GM18526 (cell line): ENCODE measurements around the gene PTPN1.

Experiments used
- POLR2A ChIP-seq: IDR thresholded peaks from 3 replicates; pipeline ENCODE4 v1.6.1; 2011; ENCODE audit not compliant: insufficient read length; ENCODE audit errors: extremely low read depth

PTPN1 gene

DNA sequence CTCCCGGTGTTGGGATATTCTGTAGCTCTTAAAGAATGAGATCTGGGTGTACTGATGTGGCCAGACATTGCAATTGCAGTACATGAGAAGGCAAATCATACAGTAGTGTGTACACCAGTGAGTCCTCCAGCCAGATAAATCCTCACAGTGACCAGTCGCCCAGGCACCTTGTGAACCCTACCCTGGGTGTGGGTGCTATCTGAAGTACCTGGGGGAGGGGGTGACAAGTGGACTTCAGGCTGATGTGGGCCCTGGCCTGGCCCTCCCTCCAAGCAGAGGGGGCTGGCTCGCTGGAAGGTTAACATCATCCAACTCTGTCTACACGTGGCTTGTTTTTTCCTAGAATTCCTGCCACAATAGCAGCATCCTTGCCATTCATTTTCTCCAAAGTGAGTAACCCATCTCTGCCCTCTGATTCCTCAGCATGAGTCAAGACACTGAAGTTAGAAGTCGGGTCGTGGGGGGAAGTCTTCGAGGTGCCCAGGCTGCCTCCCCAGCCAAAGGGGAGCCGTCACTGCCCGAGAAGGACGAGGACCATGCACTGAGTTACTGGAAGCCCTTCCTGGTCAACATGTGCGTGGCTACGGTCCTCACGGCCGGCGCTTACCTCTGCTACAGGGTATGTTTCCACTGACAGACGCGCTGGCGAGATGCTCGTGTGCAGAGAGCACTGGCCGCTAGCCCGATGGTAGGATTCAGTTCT, 70.8 kb downstream of the PTPN1 start:
- TF ChIP-seq POLR2A: no peak

DNA sequence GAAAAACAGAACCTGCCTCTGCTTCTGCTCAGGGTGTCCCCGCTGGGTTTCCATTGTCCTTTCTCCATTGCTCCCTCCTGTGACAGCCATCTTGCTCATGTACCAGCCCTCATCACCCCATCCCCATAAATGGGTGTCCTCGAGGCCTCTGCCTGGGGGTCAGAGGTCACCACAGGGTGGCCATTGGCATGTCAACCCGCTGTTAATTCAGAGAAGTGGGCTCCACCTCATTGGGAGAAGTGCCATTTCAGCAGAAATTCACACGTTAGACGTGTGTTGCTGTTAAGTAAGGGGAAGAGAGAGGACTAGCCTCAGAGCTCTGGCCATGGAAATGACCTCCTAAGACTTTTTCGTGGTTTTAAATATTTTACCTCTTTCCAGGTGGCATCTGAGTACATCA, 71.9 kb downstream of the PTPN1 start:
- no peak for TF ChIP-seq POLR2A

DNA sequence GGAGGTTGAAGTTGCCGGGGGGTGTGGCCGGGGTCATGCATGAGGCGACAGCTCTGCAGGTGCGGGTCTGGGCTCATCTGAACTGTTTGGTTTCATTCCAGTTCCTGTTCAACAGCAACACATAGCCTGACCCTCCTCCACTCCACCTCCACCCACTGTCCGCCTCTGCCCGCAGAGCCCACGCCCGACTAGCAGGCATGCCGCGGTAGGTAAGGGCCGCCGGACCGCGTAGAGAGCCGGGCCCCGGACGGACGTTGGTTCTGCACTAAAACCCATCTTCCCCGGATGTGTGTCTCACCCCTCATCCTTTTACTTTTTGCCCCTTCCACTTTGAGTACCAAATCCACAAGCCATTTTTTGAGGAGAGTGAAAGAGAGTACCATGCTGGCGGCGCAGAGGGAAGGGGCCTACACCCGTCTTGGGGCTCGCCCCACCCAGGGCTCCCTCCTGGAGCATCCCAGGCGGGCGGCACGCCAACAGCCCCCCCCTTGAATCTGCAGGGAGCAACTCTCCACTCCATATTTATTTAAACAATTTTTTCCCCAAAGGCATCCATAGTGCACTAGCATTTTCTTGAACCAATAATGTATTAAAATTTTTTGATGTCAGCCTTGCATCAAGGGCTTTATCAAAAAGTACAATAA, 72.5 kb downstream of the PTPN1 start:
- TF ChIP-seq POLR2A: no peak

DNA sequence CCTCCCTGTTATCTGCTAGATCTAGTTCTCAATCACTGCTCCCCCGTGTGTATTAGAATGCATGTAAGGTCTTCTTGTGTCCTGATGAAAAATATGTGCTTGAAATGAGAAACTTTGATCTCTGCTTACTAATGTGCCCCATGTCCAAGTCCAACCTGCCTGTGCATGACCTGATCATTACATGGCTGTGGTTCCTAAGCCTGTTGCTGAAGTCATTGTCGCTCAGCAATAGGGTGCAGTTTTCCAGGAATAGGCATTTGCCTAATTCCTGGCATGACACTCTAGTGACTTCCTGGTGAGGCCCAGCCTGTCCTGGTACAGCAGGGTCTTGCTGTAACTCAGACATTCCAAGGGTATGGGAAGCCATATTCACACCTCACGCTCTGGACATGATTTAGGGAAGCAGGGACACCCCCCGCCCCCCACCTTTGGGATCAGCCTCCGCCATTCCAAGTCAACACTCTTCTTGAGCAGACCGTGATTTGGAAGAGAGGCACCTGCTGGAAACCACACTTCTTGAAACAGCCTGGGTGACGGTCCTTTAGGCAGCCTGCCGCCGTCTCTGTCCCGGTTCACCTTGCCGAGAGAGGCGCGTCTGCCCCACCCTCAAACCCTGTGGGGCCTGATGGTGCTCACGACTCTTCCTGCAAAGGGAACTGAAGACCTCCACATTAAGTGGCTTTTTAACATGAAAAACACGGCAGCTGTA, 73.4 kb downstream of the PTPN1 start:
- TF ChIP-seq POLR2A: no peak

DNA sequence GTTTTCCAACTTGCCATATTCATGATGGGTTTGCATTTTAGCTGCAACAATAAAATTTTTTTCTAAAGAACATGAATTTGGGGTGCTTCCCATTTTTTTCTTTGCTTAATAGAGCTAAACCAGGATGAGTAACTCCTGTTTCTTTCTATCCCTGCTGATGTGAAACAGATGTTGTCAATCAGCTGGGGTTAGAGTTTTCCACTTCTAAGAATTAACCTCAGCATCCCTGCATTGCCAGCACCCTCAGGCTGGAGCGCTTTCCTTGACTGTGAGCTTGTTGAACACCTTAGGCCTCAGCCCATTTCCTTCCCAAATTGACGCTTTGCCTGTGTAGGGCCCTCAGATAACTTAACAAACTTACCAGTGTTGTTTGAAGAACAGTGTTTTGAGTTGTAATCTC, 74.5 kb downstream of the PTPN1 start:
- no peak for TF ChIP-seq POLR2A

DNA sequence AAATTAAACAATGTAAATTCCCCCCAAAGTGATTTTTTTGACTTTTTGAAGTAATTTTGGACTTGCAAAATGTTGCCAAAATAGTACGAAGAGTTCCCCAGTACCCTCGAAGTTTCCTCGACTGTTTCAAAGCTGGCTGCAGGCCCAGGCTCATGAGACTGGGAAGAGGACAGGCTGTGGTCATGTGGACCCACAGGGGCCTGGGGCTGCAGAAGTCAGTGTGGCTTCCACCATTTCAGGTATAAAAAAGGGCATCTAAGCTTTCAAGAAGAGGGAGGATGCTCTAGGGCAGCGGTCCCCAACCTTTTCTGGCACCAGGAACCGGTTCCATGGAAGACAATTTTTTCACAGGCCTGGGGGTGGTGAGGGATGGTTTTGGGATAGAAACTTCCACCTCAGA, 75.0 kb downstream of the PTPN1 start:
- TF ChIP-seq POLR2A: no peak

DNA sequence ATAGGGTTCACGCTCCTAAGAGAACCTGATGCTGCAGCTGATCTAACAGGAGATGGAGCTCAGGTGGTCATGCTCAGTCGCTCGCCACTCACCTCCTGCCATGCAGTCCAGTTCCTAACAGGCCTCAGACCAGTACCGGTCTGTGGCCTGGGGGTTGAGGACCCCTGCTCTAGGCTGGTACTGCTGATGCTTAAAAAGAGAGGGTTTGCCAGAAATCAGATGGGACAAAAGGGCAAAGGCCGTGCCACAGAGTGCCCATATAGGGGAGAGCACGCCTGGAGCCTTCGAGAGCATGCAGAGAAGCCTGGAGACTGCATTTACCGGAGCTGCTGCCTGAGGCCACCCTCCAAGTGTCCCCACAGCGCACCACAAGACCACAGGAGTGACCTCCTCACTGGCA, 75.5 kb downstream of the PTPN1 start:
- TF ChIP-seq POLR2A: no peak

DNA sequence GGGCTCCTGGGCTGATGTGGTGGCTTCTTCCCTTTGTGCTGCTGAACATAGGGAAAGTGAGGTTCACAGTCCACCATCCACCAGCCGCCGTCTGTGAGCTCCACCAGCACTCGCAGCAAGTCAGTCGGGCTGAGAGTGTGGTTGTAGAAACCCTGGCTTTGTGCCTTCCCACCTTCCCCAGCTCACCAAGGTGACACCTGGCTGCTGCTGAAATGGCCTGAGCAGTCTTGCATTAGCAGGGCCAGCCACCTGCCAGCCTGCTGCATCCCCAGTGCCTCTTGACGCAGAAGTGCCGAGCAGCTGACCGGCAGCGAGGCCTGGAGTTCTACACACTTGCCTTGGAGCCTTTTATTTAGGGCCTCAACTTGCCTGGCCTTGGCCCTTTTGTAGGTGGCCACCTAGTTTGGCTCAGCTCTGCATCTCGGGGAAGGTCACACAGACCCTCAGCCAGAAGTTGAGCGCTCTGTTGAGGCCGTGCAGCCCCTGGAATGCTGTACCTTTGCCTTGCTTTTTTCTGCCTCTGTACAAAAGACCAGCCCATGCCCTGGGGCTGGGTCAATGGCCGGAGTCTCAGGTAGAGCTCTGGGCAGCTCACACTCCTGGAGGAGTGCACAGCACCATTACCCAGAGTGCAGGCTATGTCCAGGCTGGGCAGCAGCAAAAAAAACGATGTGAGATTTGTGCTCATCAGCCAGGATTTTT, 76.5 kb downstream of the PTPN1 start:
- TF ChIP-seq POLR2A: no peak

DNA sequence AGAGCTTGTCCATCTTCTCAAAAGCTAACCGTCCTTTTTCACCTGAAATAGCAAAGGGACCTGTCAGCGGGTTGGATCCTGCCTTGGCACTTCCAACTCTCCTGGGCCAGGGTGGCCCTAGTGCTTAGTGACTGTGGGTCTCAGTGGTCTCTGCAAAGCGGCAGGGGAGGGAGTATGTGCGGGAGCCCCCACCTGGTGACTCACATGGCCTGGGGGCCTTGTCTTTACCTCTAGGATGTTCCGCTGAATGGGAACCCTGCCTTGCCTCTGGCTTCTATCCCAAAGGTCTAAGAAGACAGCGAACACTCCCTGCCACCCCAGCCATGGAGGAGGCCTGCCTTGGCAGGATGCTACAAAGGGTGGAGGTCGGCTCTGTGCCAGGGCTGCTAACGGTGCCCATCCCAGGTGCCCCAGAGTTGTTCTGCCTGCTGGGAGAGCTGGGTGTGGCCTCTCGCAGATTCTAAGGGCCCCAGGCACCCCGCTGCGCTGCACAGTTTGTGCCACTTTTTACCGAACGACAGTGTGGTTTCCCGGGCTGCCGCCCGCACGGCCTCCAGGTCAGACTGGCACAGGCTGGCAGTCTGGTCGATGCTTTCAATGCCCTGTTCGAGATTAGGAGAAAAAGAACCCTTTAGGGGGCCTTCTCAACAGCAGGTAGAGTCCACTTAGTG, 77.2 kb downstream of the PTPN1 start:
- TF ChIP-seq POLR2A: no peak

DNA sequence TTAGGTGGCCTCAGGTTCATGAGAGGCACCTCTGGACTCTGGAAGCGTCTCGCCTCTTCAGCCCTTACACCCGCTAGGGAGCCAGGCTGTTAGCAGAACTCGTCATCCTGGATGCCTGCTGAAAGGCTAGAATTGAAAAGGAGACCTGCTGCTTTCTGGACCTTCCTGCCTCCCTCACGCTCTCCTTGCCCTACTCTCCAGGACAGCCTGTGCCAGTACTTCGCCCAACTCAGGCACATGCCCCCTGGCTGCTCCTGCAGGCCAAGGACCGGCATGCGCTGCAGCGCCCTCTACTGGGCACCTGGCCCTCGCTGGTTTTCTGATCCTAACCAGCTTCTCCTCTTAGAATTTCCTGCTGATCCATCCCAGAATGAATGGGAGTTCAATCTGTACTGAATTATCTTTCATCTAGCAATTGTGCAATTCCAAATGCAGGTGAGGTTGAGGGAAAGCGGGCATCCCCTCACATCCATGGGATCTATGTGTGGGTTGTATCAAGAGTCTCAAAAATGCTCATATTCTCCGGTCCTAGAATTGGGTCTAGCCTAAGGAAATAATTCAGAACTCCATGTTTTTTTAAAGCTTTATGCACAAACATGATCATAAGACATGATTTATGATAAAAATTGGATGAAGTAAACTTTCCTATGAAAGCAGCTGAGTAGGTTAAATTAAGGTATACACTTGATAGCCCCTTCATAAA, 78.0 kb downstream of the PTPN1 start:
- TF ChIP-seq POLR2A: no peak

DNA sequence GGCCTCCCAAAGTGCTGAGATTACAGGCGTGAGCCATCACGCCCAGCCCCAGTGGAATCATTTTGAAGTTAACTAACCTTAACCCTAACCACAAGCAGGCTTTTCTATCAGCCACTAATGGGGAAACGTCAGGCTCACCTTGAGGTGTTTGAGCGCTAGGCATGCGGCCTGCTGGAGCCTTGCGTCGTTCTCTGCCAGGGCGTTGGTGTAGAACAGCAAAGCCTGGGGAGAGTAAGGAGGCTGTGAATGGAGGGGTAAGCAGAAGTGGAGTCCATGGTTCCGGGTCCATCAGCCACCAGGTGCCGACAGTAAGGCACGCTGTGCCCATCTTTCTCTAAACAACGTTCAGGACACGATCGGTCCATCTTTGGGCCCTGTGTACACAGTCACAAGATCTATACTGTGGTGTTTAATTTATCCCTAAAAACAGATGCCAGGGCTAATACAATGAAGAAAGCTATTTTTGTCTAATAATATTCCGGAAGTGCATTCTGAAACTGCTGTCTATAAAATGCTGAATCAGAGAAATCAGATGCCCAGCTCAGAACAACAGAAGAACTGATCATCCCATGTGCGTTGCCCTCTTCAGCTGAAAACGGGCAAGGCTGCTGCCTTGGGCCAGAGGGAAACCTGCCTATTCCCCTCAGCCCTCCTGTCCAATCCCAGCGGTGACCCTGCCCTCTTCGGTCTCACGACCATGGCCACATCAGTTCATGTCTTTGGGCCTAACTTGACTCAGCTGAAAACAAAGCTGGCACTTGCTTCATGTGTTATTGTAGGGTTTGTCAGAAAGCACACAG, 79.6 kb downstream of the PTPN1 start:
- no peak for TF ChIP-seq POLR2A

DNA sequence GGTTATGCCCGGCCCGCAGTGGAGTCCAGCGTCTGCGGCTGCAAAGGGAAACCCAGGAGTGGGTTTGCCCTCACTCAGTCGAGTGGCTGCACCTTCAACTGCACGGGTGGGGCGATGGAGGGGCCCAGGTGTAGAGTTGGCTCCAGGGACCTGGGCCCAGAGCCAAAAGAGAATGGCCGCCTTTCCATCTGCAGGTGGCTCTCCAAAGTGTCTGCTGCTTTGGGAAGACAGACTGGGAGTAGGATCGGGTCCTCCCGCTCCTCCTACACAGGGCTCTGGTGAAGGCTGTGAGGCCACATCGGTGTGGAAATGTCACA, 80.1 kb downstream of the PTPN1 start:
- no peak for TF ChIP-seq POLR2A

DNA sequence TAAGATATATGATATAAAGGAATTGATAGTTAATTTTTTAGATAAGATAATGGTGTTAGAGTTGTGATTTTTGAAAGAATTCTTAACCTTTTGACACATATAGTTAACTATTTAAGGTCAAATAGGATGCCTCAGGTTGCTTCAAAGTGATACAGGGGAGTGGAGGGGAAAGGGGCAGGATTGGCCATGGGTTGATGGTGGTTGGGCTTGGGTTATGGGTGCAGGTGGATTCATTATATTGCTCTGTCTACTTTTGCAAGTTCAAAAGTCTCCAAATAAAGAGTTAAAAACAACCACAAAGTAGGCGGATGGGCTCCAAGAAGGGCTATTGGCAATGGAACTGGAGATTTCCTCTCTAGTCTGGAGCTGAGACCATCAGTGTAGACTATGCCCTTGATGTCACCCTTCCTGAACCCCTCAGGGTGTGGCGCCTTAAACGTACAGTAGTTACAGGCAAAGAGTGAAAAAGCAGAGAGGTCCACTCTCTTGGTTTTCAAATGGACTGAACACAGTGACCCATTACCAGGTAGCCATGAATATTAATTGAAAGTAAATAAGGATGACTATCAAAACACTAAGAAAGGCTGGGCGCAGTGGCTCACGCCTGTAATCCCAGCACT, 81.2 kb downstream of the PTPN1 start:
- no peak for TF ChIP-seq POLR2A
